Right renal cortex interstitium (tissue), 3 donors: ENCODE results near the gene OXSR1. TPM values are rescaled to one million over a fixed set of nuclear protein-coding genes. Genes with fewer than 3 reads are reported as not detected.
"Not testable (repeated sequence)": the region's sequence is repeated elsewhere in the genome, so short reads cannot be mapped to it uniquely, and the experiment has no call there.

ENCODE experiments used
- DNase-seq, 3 donors: peaks; one replicate each; pipeline ENCODE4 v3.0.0-alpha.2; 2013; ENCODE audit warnings: low read depth in 3 of 3, low spot score in 2 of 3
- polyA plus RNA-seq, 3 donors: library from polyadenylated mRNA; unstranded; fragments of 120-200 nt; gene quantifications; one replicate each; pipeline ENCODE4 v1.2.1, GENCODE V29; 2013; ENCODE audit not compliant: insufficient read length in 3 of 3

The OXSR1 gene
- polyA plus RNA-seq, 3 donors: 45.4 to 51.2 (median 47.7) TPM

GRCh38 chr3:38141173-38141951, 24.0 kb upstream of the OXSR1 start:
- DNase-seq: no peak

- DNase-seq: no peak
Measured at GRCh38 chr3:38141952-38142273, 23.4 kb upstream of the OXSR1 start.

GRCh38 chr3:38142959-38143358, 22.4 kb upstream of the OXSR1 start:
- no peak for DNase-seq

GRCh38 chr3:38143511-38143910, 21.8 kb upstream of the OXSR1 start:
- no peak for DNase-seq

- no peak for DNase-seq
Measured at GRCh38 chr3:38146504-38146903, 18.8 kb upstream of the OXSR1 start.

- no peak for DNase-seq
Measured at GRCh38 chr3:38147421-38147820, 17.9 kb upstream of the OXSR1 start.

- no peak for DNase-seq
Measured at GRCh38 chr3:38148311-38148882, 16.9 kb upstream of the OXSR1 start.

- DNase-seq: no peak
Measured at GRCh38 chr3:38149708-38150107, 15.6 kb upstream of the OXSR1 start.

GRCh38 chr3:38150780-38151528, 14.4 kb upstream of the OXSR1 start:
- DNase-seq: no peak

- no peak for DNase-seq
Measured at GRCh38 chr3:38151667-38152265, 13.6 kb upstream of the OXSR1 start.

GRCh38 chr3:38152609-38153008, 12.7 kb upstream of the OXSR1 start:
- DNase-seq: no peak

GRCh38 chr3:38153221-38153620, 12.1 kb upstream of the OXSR1 start:
- no peak for DNase-seq

- no peak for DNase-seq
Measured at GRCh38 chr3:38154033-38154494, 11.3 kb upstream of the OXSR1 start.

- DNase-seq: no peak
Measured at GRCh38 chr3:38154625-38155255, 10.6 kb upstream of the OXSR1 start.

- DNase-seq: no peak
Measured at GRCh38 chr3:38155825-38156224, 9.5 kb upstream of the OXSR1 start.

GRCh38 chr3:38157117-38157516, 8.2 kb upstream of the OXSR1 start:
- DNase-seq: no peak

- no peak for DNase-seq
Measured at GRCh38 chr3:38157595-38157994, 7.7 kb upstream of the OXSR1 start.

GRCh38 chr3:38158472-38158871, 6.9 kb upstream of the OXSR1 start:
- no peak for DNase-seq

GRCh38 chr3:38160704-38161103, 4.6 kb upstream of the OXSR1 start:
- not testable (repeated sequence) for DNase-seq

GRCh38 chr3:38163117-38163840, 2.1 kb upstream of the OXSR1 start:
- no peak for DNase-seq
